Panc1 (cell line): ENCODE results near the gene TOGARAM2.

Experiments
- CTCF ChIP-seq: fragments of 450-650 bp; IDR thresholded peaks from 2 replicates; pipeline ENCODE4 v1.5.1; 2017; ENCODE audit warnings: mild to moderate bottlenecking
- POLR2AphosphoS5 ChIP-seq: IDR thresholded peaks from 2 replicates; pipeline ENCODE4 v1.6.1; 2012; ENCODE audit warnings: mild to moderate bottlenecking, low read depth, low read length, moderate library complexity
- REST ChIP-seq, 2 experiments: IDR thresholded peaks; 2 replicates each; pipeline ENCODE4 v1.6.1; 2011 to 2012; ENCODE audit warnings: low read depth in 2 of 2, control low read depth in 1 of 2, low read length in 1 of 2, mild to moderate bottlenecking in 1 of 2, moderate library complexity in 1 of 2; ENCODE audit not compliant: insufficient read depth in 1 of 2

GRCh38 chr2:29017716-29018435 is 36.8 kb downstream of the TOGARAM2 start:
- TF ChIP-seq CTCF, result no peak
- TF ChIP-seq POLR2AphosphoS5, result no peak
- no peak for TF ChIP-seq REST (IDR thresholded peaks at IDR 0.05; ENCODE audit: insufficient read depth in 1 of 2, low read depth in 2 of 2, low read length in 1 of 2)
